ELR (cell line): ENCODE data around the gene PIH1D1.
"Not testable (repeated sequence)": the region's sequence is repeated elsewhere in the genome, so short reads cannot be mapped to it uniquely, and the experiment has no call there.

Experiments
- DNase-seq: peaks from one replicate; pipeline ENCODE4 v3.0.0-alpha.2; 2015; ENCODE audit warnings: low read depth

Gene PIH1D1

GRCh38 chr19:49481020-49481683 is 29.5 kb upstream of the PIH1D1 start:
- no peak for DNase-seq

DNA sequence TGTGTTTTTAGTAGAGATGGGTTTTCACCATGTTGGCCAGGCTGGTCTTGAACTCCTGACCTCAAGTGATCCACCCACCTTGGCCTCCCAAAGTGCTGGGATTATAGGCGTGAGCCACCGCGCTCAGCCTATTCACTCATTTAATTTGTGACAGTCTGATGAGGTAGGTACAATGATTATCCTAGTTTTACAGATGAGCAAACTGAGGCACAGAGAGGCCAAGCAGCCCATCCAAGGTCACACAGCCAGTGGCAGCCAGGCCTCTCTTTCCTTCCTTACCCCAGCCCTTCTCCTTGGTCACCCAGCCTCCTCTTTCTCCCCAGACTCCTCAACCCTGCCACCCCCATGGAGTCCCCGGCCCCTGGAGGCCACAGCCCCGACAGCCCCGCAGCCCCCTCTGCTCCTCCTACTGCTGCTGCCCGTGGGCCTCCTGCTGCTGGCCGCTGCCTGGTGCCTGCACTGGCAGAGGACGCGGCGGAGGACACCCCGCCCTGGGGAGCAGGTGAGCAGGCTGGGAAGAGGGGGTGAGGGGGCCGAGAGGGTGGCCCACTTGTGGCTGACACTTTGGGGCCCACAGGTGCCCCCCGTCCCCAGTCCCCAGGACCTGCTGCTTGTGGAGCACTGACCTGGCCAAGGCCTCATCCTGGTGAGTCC is 28.5 kb upstream of the PIH1D1 start:
- no peak for DNase-seq

DNA sequence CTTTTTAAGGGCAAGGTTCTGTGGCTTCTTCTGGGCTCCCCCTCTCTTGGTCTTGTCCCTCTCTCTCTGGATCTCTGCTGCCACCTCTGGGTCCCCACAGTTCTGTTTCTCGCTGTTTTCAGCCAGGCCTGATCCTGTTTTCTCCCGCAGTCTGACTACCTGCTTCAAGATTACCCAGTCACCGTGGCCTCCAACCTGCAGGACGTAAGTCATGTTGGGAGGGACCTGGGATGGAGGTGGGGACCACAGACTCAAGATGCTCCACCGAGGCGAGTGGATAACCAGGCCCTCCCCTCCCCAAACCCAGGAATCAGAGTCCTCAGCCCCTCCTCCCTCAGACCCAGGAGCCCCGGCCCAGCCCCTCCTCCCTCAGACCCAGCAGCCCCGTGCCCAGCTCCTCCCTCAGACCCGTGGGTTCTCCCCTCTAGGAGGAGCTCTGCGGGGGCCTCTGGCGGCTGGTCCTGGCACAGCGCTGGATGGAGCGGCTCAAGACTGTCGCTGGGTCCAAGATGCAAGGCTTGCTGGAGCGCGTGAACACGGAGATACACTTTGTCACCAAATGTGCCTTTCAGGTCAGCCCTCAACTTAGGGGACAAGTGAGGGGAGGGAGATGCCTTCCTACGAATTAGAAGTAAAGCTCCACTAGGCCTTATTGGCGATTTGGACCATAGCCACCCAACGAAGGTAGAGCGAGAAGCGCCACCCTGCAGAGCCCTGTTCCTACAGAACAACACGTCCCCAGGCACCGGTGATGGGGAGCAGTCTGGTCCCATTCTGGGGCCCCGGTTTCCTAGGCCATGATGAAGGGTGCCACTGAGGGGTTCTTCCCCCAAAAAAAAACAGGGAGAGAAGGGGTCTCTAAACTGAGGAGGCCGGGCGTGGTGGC is 24.6 kb upstream of the PIH1D1 start:
- DNase-seq: peak; percentile 45

DNA sequence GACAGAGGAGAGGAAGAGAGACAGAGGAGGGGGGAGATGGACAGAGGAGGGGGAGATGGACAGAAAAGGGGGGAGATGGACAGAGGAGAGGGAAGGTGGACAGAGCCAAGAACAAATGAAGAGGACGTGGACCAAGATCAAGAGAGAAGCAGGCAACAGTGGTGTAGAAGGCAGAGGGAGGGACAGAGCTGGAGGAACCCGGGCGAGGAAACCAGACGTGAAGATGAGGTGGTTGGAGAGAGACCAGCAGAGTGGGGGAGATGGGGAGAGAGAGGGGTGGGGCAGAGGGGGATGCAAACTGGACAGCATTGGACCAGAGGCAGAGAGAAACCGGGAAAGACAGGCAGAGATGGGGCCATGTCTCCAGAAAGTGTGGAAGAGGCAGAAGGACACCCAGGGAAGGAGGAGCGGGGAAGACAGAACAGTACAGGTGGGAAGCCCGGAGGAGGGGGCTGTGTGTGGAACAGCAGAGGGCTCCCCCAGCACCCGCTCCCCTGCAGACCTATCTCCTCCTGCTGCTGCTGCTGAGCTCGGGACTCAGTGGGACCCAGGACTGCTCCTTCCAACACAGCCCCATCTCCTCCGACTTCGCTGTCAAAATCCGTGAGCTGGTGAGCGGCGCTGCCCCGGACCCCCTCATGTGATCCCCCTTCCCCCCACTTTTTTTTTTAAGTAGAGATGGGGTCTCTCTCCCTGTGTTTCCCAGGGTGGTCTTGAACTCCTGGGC is 23.7 kb upstream of the PIH1D1 start:
- no peak for DNase-seq

DNA sequence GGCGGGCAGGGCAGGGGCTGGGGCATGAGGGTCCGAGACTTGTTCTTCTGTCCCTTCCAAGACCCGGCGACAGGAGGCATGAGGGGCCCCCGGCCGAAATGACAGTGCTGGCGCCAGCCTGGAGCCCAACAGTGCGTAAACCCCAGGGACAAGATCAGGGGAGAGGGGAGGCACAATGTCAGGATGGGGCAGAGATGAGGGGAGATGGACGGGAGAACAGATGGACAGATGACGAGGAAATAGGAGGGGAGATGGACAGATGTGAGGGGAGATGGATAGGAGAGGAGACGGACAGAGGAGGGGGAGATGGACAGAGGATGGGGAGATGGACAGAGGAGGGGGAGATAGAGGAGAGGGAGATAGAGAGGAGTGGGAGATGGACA is 22.9 kb upstream of the PIH1D1 start:
- no peak for DNase-seq

- DNase-seq: peak; percentile 82
Measured at GRCh38 chr19:49473868-49474541, 22.4 kb upstream of the PIH1D1 start, which contains the start of gene FLT3LG. TSS of gene FLT3LG (plus strand) at chr19:49474215. CDS start at chr19:49474640, 425 bp downstream.

- not testable (repeated sequence) for DNase-seq
Measured at GRCh38 chr19:49473501-49473867, 21.9 kb upstream of the PIH1D1 start.

GRCh38 chr19:49472936-49473335 is 21.3 kb upstream of the PIH1D1 start:
- no peak for DNase-seq

DNA sequence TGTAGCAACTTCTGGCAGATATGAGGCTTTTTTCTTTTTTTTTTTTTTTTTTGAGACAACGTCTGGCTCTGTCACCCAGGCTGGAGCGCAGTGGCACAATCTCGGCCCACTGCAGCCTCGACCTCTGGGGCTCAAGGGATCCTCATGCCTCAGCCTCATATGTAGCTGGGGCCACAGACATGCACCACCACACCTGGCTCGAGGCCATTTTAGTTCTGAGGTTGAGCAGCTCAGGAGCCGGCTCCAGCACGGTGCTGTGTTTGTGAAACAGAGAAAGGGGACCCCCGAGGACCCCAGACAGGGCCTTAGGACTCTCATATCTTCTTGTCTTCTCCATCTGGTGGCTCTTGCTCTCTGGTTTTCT is 19.0 kb upstream of the PIH1D1 start:
- no peak for DNase-seq

- no peak for DNase-seq
Measured at GRCh38 chr19:49469828-49470614, 18.4 kb upstream of the PIH1D1 start.

- DNase-seq: peak; percentile 51
Measured at GRCh38 chr19:49468746-49469447, 17.3 kb upstream of the PIH1D1 start.

DNA sequence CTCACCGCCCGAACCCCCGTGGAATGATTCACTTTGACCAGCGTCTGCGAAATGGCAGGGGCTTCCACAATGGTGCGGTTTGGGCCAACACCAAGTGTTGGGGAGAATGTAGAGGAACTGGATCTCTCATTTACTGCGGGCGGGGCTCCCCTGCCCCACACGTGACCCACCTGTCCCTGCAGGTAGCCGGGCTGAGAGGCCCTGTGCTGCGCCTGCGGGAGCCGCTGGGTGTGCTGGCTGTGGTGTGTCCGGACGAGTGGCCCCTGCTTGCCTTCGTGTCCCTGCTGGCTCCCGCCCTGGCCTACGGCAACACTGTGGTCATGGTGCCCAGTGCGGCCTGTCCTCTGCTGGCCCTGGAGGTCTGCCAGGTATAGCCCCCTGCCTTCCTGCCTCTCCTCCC is 16.6 kb upstream of the PIH1D1 start:
- no peak for DNase-seq

- DNase-seq: no peak
Measured at GRCh38 chr19:49465371-49465770, 13.8 kb upstream of the PIH1D1 start.

DNA sequence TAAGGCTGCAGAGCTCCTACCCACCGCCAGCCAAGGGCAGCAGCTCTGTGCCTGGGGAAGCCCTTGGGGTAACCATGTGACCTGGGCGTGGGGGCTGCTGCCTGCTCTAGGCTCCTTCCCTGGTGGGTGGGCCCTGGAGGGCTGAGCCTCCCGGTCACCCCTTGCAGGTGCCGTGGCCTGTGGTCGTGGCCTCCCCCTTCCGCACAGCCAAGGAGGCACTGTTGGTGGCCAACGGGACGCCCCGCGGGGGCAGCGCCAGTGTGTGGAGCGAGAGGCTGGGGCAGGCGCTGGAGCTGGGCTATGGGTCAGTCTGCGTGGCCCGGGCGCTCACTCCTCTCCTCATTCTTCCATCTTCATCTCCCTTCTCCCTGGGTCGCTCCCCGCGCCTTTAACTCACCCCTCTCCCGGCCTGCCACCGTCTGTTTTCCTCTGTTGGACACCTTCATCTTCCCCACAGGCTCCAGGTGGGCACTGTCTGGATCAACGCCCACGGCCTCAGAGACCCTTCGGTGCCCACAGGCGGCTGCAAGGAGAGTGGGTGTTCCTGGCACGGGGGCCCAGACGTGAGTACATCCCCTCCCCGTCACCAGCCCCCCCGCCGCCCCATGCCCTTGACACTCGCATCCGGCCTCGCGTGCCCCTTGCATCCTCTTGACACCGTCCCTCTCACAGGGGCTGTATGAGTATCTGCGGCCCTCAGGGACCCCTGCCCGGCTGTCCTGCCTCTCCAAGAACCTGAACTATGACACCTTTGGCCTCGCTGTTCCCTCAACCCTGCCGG is 12.5 kb upstream of the PIH1D1 start:
- no peak for DNase-seq

DNA sequence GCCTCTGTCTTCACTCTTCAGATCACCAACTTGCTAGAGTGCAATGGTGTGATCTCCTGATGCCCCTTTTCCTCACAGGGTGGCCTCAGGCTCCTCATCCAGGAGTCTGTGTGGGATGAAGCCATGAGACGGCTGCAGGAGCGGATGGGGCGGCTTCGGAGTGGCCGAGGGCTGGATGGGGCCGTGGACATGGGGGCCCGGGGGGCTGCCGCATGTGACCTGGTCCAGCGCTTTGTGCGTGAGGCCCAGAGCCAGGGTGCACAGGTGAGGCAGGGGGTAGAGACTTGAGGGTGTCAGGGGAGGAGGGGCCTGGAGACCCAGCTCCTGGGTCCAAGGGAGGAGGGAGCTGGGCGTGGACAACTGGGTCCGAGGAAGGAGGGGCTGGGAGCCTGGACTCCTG is 10.9 kb upstream of the PIH1D1 start:
- DNase-seq: no peak

DNA sequence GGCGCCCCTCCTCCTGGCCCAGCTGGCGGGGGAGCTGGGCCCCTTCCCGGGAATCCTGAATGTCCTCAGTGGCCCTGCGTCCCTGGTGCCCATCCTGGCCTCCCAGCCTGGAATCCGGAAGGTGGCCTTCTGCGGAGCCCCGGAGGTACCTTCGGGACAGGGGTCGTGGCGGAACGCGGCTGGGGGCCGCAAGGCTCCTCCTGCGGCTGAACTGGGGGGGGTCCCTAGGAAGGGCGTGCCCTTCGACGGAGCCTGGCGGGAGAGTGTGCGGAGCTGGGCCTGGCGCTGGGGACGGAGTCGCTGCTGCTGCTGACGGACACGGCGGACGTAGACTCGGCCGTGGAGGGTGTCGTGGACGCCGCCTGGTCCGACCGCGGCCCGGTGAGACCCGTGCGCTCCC is 10.0 kb upstream of the PIH1D1 start:
- DNase-seq: no peak

GRCh38 chr19:49461130-49461529 is 9.5 kb upstream of the PIH1D1 start:
- not testable (repeated sequence) for DNase-seq

- no peak for DNase-seq
Measured at GRCh38 chr19:49459388-49459787, 7.8 kb upstream of the PIH1D1 start.

DNA sequence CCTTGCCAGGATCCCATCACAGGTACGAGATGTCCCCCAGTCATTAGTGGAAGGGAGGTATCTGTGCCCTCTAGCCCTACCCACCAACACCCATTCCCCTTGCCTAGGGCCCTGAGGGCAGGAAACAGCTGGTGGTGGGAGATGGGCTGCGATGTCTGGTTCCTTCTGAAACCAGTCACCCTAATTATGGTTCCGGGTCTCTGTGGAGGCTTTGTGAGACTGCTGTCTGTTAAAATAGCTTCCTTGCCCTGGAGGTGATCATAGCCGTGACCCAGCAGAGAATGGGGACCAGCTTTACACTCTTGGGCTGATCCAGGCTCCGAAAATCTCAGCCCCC is 6.9 kb upstream of the PIH1D1 start:
- no peak for DNase-seq

DNA sequence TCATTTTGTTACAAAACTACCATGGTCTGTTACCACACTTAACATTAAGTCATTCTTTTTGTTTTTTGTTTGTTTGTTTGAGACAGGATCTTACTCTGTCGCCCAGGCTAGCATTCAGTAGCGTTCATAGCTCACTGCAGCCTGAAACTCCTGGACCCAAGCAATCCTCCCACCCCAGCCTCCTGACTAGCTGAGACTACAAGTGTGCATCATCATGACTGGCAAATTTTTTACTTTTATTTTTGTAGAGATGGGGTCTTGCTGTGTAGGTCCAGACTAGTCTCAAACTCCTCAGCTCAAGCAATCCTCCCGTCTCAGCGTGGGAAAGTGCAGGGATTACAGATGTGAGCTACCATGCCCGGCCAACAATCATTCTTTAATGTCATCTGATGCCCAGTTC is 4.7 kb upstream of the PIH1D1 start:
- no peak for DNase-seq
